GDM1 (cell line): ENCODE results near the gene HSF4.

Source experiments
- DNase-seq: peaks from one replicate; lab custom pipeline; 2025; lab: John Stamatoyannopoulos, UW

HSF4 gene

GRCh38 chr16:67166598-67167168, 2.1 kb downstream of the HSF4 start:
- no peak for DNase-seq

- DNase-seq: no peak
These were observed 3.0 kb downstream of the HSF4 start for GRCh38 chr16:67167588-67167987.

DNA sequence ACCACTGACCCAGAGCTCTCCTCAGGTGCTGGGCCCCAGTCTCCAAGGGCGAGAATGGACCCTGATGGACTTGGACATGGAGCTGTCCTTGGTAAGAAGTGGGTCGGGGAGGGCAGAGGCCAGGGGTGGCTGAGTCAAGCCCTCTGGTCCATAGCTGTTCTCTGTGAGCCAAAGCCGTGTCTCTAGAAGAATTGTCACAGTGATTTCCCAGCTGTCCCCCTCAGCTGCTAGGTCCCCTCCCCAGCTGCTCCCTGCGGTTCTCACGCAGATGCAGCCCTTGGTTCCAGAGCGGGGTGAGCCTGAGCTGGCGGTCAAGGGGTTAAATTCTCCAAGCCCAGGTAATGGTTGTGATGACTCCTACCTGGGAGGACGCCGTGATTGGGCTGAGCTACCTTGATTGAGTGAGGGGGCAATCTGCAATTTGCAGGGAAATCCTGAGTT, 4.5 kb downstream of the HSF4 start:
- no peak for DNase-seq

DNA sequence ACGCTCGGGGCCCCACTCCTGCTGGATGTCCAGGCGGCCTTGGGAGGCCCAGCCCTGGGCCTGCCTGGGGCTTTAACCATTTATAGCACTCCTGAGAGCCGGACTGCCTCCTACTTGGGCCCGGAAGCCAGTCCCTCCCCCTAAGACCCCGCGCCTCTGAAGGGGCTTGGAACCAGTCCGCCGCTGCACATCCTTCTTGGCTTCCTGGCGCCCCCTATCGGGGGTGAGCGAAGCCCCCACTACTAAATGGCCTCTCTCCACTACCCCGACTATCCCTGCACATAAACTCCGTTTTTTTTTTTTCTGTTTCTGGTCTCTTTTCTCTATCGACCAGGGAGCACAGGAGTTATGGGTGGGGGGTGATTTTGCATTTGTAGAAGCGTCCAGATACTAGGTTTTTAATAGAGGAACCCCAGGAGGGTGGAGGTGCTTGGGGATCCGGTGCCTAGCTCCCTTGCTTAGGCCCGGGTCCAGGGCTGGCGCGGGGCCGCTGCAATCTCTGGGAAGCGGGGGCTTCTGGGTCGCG, 5.2 kb downstream of the HSF4 start:
- no peak for DNase-seq

DNA sequence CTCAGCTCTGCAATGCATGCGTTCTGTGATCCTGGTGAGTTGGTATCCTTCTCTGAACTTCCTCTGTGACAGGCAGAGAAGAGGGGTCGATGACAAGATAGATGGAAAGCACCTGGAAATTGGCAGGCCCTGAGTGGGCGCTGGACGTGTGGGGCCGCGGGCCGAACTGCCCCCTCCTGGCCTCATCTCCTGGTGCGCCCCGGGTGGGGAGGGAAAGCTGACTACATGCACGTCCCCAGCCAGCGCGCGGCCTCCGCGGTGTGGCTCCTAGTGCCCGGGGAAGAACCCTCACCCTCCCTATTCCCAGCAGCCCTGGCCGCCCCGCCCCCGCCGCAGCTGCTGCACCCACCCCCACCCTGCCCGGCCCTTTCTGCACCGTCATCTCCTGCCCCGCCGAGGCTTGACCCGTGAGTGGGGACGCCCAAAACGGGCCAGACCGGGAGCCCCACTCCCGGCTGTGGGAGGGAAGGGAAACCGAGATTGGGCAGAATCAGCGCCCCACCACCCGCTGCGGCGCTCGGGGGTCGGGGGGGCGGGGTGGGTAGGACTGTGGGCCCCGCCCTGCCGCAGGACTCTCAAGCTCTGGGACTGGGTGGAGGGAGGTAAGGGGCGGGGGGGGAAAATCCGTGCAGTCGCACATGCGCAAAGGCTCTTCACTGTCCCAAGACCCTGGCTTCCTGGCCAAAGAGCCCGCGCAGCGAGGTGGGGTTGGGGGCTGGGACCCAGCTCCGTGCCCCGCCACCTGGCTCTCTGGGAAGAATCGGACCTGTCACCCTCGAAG, 5.8 kb downstream of the HSF4 start, which contains the start of gene NOL3:
NOL3 (plus strand) TSS at position 371 of the 781 bp plus-strand sequence.
- DNase-seq: no peak

- no peak for DNase-seq
These were observed 6.6 kb downstream of the HSF4 start for GRCh38 chr16:67170949-67171649.

GRCh38 chr16:67173323-67173722, 8.8 kb downstream of the HSF4 start:
- no peak for DNase-seq

DNA sequence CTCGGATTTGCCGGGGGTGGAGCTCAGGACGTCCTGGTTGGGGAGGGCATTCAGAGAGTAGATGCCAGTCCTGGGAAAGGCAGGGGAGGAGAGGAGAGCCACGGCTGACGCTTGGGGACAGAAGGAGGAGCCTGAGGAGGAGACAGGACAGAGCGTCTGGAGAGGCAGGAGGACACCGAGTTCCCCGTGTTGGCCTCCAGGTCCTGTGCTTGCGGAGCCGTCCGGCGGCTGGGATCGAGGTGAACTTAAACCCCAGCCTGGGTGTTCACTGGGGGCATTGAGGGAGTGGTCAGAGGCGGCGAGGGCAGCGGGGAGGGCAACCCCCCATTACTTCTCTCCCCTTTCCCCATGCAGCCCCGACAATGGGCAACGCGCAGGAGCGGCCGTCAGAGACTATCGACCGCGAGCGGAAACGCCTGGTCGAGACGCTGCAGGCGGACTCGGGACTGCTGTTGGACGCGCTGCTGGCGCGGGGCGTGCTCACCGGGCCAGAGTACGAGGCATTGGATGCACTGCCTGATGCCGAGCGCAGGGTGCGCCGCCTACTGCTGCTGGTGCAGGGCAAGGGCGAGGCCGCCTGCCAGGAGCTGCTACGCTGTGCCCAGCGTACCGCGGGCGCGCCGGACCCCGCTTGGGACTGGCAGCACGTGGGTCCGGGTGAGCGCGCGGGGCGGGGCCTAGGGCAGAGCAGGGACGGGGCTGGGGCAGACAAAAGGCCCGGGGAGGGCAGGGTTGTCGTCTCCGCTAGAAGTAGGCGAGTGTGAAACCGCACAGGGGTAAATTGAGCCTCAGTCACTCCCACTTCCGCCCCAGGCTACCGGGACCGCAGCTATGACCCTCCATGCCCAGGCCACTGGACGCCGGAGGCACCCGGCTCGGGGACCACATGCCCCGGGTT, 9.5 kb downstream of the HSF4 start:
- DNase-seq: no peak

DNA sequence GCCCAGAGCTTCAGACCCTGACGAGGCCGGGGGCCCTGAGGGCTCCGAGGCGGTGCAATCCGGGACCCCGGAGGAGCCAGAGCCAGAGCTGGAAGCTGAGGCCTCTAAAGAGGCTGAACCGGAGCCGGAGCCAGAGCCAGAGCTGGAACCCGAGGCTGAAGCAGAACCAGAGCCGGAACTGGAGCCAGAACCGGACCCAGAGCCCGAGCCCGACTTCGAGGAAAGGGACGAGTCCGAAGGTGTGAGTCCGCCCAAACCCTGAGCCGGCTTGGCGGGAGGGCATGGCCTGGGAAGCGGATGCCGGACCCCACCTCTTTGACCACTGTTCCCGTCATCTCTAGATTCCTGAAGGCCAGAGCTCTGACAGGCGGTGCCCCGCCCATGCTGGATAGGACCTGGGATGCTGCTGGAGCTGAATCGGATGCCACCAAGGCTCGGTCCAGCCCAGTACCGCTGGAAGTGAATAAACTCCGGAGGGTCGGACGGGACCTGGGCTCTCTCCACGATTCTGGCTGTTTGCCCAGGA, 10.2 kb downstream of the HSF4 start:
- no peak for DNase-seq

- no peak for DNase-seq
These were observed 12.1 kb downstream of the HSF4 start for GRCh38 chr16:67176662-67177061.

GRCh38 chr16:67177743-67178699, 13.5 kb downstream of the HSF4 start:
- no peak for DNase-seq

GRCh38 chr16:67179421-67180080, 15.0 kb downstream of the HSF4 start:
- no peak for DNase-seq

- no peak for DNase-seq
These were observed 15.6 kb downstream of the HSF4 start for GRCh38 chr16:67180166-67180565.

DNA sequence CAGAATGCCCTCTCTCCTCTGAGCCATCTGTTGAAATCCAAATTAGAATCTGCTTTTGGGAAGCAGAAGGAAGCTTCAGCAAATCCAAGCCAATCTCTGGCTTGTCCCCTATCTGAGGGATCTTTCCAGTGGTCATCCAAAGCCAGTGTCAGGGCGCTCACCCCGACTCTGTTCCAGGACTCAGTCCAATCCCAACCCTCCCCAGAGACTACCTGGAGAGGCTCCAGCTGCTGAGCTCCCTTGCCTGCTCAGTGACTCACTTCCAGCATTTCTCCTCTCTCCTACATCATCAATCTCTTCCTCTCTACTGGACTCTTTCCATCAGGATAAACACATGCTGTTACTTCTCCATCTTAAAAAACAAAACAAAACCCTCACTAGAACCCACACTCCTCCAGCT, 16.8 kb downstream of the HSF4 start:
- no peak for DNase-seq

DNA sequence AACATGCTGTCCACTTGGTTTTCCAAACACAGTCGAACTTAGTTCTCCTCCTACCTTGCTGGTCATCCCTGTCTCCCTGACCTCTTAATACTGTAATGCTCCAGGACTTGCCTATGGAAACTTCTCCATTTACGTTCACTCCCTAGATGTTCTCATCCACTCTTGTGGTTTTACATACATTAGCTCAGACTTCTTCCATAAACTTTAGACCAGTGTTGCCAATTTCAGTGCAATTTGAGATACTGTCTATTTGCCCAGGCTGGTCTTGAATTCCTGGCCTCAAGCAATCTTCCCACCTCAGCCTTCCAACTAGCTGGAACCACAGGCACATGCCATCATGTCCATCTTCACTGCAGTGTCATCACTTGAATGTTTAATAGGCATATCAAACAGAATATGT, 17.7 kb downstream of the HSF4 start:
- no peak for DNase-seq

- no peak for DNase-seq
These were observed 18.7 kb downstream of the HSF4 start for GRCh38 chr16:67183284-67183626.

DNA sequence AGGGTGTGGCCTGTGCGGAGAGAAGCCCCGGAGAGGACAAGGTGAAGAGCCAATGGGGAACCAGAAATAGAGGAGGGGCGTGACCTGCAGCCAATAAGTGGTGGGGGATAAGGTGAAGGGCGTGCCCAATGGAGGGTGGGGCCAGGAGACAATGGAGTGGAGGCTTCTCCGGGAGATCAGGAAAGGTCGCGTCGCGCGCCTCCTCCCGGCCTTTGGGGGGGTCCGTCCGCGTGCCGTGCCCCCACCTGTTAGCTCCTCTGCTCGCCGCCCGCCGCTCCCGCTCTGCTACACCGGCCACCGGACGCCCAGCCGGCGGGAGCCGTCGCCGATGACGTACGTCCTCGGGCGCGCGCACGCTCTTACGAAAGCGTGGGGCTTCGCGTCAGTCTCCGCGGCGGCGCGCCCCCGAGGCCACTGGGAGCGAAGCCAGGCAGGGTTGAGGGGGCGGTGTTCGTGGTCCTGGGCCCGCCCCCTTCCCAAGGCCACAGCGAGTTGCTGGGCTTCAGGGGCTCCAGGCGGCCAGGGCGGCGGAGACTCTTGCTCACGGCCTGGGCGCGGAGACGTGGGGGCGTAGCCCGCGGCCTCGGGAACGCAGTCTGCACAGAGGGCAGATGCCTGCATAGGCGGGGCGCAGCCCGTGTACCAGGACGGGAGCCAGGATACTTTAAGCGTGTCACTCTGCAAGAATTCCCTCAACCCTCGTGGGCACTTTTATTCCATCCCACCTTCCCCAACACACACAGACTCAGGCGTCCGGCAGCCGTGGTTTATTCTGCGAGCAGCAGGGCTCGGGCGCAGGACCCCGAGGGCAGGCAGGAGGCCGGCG, 19.3 kb downstream of the HSF4 start, which contains the start of gene MATCAP1:
MATCAP1 (minus strand) TSS at position 337 of the 826 bp plus-strand sequence. CDS start 3,353 bp downstream, outside the sequence.
- peak; percentile 83 for DNase-seq

DNA sequence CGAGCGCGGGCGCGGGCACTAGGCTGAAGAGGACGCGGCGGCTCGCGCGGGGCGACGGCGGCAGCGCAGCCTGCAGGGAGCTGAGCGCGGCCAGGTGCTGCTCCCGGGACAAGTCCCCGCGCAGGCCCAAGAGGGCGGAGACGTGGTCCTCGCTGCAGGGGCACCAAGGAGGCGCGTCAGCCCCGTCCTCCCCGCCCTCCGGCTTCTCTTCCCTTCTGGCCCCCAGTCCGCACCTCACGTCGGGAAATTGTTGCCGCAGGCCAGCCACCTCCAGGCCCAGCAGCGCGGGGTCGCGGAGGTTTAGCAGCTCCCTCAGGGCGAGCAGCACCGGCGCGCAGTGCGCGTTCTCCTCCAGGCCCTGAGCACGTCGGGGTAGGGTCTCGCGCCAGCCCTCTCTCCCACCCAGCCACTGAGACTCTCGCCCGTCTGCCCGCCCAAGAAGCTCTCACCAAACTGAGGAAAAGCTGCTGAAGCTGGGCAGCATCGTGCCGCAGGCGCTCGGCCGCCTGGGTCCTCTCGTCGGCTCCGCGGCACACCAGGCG, 20.0 kb downstream of the HSF4 start:
- DNase-seq: no peak
